ENCODE measurements around the gene EFCAB5. TPM values are rescaled to one million over a fixed set of nuclear protein-coding genes. Genes with fewer than 3 reads are reported as not detected.
"Not testable (repeated sequence)": the region's sequence is repeated elsewhere in the genome, so short reads cannot be mapped to it uniquely, and the experiment has no call there.

The EFCAB5 gene
- total RNA-seq, 1 donor from 2014 or later: 2.6 TPM

DNA sequence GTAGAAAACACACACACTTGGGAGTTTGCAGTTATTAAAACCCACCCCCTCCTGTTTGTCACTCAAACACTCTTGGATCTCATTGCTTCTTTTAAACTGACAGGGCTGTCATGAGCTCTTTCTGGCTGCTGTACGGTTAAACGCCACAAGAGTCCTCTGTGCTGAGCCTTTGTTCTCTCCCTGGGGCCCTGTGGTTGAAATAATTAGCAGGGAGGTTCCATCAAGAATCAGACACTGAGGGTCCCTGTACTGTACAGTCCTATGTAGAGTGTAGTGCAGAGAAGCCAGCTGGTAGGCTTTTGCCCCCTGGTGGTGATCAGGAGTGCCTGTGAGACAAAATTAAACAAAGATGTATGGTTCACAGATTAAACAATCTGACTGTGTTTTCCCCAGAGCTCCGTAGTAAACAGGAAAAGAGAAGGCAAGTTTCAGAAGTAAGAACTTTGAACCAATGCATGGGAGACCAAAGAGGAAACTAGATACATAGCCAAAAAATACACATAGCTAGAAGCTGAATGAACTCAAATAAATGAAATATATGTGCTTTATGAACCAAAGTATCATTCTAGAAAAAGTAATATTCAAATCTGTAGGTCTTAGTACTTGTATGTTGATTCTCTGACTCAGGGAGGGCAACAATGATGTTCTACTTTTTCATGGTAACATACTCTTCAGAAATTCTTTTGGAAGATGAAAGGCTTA lies 10.1 kb upstream of the EFCAB5 start:
- H3K27ac ChIP-seq (ENCODE audit: low read depth, low read length): no peak overlapping the region
- no peaks in the 10 kb centered on the region for H3K27me3 ChIP-seq (ENCODE audit: control insufficient read depth in 3 of 3, insufficient read depth in 3 of 3, low read length in 3 of 3)
- H3K4me3 ChIP-seq (ENCODE audit: low read length in 3 of 3): peak overlapping the region; percentile 97 to 100 (median 100)
- no peaks in the 10 kb centered on the region for H3K36me3 ChIP-seq (ENCODE audit: control insufficient read depth in 3 of 3, insufficient read depth in 3 of 3, low read length in 3 of 3)
- H3K9ac ChIP-seq (ENCODE audit: low read depth in 1 of 3, low read length in 3 of 3): peak overlapping the region in 2 of 3 donors; percentile 52 to 91
- H3K9me3 ChIP-seq (ENCODE audit: control insufficient read depth in 3 of 3, low read length in 3 of 3): no peaks in the 10 kb centered on the region
- H3K4me1 ChIP-seq (ENCODE audit: control insufficient read depth in 3 of 3, insufficient read depth in 3 of 3, low read length in 3 of 3): peaks cover 14 to 35% (median 31%) of the 10 kb centered on the region in 3 donors

DNA sequence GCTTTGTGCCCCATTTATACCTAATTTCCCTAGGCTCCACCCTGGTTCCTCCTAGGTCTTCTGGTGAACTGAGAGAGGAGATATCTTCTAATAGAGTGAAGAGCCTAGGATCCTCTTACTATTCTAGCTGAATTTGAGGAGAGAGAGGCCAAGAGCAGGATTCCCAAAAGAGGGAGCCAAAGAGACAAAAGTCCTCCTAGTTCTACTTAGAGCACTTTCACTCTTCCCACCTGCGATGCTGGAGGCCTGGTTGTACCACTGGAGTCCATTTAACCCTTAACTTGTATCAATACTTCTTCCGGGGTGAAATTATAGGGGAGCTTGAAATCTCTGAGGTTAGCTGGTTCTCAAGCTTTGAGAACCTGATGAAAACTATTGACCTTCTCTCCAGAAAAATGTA lies 8.1 kb upstream of the EFCAB5 start:
- Histone ChIP-seq H3K4me1 (ENCODE audit: control insufficient read depth in 3 of 3, insufficient read depth in 3 of 3, low read length in 3 of 3) (peaks cover 10 to 21% (median 19%) of the 10 kb centered on the region in 3 donors), H3K9ac (ENCODE audit: low read depth in 1 of 3, low read length in 3 of 3) (no peak overlapping the region), H3K4me3 (ENCODE audit: low read length in 3 of 3) (no peak overlapping the region), H3K36me3 (ENCODE audit: control insufficient read depth in 3 of 3, insufficient read depth in 3 of 3, low read length in 3 of 3) (no peaks in the 10 kb centered on the region), H3K9me3 (ENCODE audit: control insufficient read depth in 3 of 3, low read length in 3 of 3) (no peaks in the 10 kb centered on the region), H3K27ac (ENCODE audit: low read depth, low read length) (no peak overlapping the region), H3K27me3 (ENCODE audit: control insufficient read depth in 3 of 3, insufficient read depth in 3 of 3, low read length in 3 of 3) (no peaks in the 10 kb centered on the region)

DNA sequence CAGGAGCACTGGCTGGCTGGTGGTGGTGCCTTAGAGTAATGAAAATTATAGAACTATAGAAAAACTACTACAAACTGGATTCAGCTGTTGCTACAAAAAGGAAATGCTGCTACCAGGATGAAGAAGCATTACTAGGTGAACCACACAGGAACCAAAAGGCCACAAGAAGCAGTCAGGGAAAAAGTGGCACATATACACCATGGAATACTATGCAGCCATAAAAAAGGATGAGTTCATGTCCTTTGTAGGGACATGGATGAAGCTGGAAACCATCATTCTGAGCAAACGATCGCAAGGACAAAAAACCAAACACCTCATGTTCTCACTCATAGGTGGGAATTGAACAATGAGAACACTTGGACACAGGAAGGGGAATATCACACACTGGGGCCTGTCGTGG lies 5.5 kb upstream of the EFCAB5 start:
- not testable (repeated sequence) for H3K36me3 ChIP-seq (ENCODE audit: control insufficient read depth in 3 of 3, insufficient read depth in 3 of 3, low read length in 3 of 3); H3K9me3 ChIP-seq (ENCODE audit: control insufficient read depth in 3 of 3, low read length in 3 of 3); H3K9ac ChIP-seq (ENCODE audit: low read depth in 1 of 3, low read length in 3 of 3); H3K27ac ChIP-seq (ENCODE audit: low read depth, low read length); H3K4me3 ChIP-seq (ENCODE audit: low read length in 3 of 3); H3K4me1 ChIP-seq (ENCODE audit: control insufficient read depth in 3 of 3, insufficient read depth in 3 of 3, low read length in 3 of 3); H3K27me3 ChIP-seq (ENCODE audit: control insufficient read depth in 3 of 3, insufficient read depth in 3 of 3, low read length in 3 of 3)

DNA sequence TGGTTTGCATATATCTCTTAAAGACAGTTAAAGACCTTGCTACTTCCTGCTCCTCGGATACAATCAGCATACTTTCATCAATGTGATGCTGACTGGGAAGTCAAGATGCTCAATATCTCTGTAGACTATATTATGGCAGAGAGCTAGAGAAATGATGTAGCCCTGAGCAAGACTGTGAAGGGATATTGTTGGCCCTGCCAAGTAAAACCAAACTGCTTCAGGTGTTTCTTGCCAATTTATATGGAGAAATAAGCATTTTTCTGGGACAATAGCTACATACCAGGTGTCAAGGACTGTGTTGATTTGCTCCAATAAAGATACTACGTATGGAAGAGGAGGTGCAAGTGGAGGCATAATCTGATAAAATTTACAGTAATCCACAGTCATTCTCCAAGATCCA lies 4.7 kb upstream of the EFCAB5 start:
- Histone ChIP-seq H3K36me3 (ENCODE audit: control insufficient read depth in 3 of 3, insufficient read depth in 3 of 3, low read length in 3 of 3) (no peaks in the 10 kb centered on the region), H3K27me3 (ENCODE audit: control insufficient read depth in 3 of 3, insufficient read depth in 3 of 3, low read length in 3 of 3) (no peaks in the 10 kb centered on the region), H3K4me3 (ENCODE audit: low read length in 3 of 3) (no peak overlapping the region), H3K4me1 (ENCODE audit: control insufficient read depth in 3 of 3, insufficient read depth in 3 of 3, low read length in 3 of 3) (peaks cover 0 to under 1% (median 0%) of the 10 kb centered on the region in 3 donors), H3K27ac (ENCODE audit: low read depth, low read length) (no peak overlapping the region), H3K9me3 (ENCODE audit: control insufficient read depth in 3 of 3, low read length in 3 of 3) (no peaks in the 10 kb centered on the region), H3K9ac (ENCODE audit: low read depth in 1 of 3, low read length in 3 of 3) (no peak overlapping the region)

DNA sequence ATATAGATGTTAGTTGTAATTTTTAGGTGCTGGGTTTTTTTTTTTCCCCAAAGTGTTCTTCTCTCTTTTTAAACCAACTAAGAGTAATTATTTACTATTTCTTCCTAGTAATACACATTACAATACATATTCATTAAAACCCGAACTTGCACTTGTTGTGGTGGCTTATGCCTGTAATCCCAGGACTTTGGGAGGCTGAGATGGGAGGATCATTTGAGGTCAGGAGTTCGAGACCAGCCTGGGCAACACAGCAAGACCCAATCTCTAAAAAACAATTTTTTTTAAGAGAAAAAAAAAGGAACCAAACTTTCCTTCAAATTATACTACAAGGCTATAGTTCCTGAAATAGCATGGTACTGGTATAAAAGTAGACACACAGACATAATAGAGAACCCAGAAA lies 3.8 kb downstream of the EFCAB5 start:
- H3K36me3 ChIP-seq (ENCODE audit: control insufficient read depth in 3 of 3, insufficient read depth in 3 of 3, low read length in 3 of 3): no peaks in the 10 kb centered on the region
- no peak overlapping the region for H3K4me3 ChIP-seq (ENCODE audit: low read length in 3 of 3)
- no peaks in the 10 kb centered on the region for H3K27me3 ChIP-seq (ENCODE audit: control insufficient read depth in 3 of 3, insufficient read depth in 3 of 3, low read length in 3 of 3)
- H3K9ac ChIP-seq (ENCODE audit: low read depth in 1 of 3, low read length in 3 of 3): no peak overlapping the region
- H3K27ac ChIP-seq (ENCODE audit: low read depth, low read length): no peak overlapping the region
- H3K9me3 ChIP-seq (ENCODE audit: control insufficient read depth in 3 of 3, low read length in 3 of 3): no peaks in the 10 kb centered on the region
- no peaks in the 10 kb centered on the region for H3K4me1 ChIP-seq (ENCODE audit: control insufficient read depth in 3 of 3, insufficient read depth in 3 of 3, low read length in 3 of 3)

DNA sequence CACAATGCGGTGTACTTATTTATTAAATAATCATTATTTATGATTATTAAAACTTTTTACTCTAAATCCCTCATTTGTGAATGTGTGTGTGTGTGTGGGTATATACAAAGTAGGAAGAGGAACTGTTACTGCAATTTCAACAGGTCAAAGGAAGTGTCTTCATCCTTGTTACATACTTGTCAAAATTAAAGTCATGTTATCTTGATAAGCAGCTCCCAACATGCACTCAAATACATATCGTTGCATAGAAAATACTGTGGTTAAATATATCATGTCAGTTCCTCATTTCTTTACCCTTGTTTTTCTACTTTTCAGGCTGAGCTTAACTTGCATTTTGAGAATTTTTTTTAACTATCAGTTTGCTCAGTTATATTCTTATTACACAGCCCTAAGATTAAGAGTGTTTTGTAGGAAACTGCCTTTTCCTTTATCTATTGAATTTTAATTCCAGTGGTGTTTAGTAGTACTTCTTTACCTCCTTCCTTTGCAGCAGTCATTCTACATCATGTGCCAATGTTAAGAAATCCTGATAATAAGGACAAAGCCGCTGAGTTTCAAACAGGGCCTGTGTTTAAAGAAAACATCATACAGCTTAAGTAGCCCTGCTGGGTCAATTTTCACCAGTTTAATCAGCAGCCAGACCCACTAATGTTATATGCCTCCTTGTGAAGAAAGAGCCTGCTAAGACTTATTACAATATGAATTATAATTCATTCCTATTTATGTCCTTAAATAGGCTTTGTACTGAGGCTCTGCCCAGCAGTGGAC lies 7.2 kb downstream of the EFCAB5 start:
- H3K27ac ChIP-seq (ENCODE audit: low read depth, low read length): no peak overlapping the region
- H3K4me1 ChIP-seq (ENCODE audit: control insufficient read depth in 3 of 3, insufficient read depth in 3 of 3, low read length in 3 of 3): no peaks in the 10 kb centered on the region
- H3K9ac ChIP-seq (ENCODE audit: low read depth in 1 of 3, low read length in 3 of 3): no peak overlapping the region
- no peaks in the 10 kb centered on the region for H3K9me3 ChIP-seq (ENCODE audit: control insufficient read depth in 3 of 3, low read length in 3 of 3)
- H3K36me3 ChIP-seq (ENCODE audit: control insufficient read depth in 3 of 3, insufficient read depth in 3 of 3, low read length in 3 of 3): no peaks in the 10 kb centered on the region
- no peaks in the 10 kb centered on the region for H3K27me3 ChIP-seq (ENCODE audit: control insufficient read depth in 3 of 3, insufficient read depth in 3 of 3, low read length in 3 of 3)
- no peak overlapping the region for H3K4me3 ChIP-seq (ENCODE audit: low read length in 3 of 3)

DNA sequence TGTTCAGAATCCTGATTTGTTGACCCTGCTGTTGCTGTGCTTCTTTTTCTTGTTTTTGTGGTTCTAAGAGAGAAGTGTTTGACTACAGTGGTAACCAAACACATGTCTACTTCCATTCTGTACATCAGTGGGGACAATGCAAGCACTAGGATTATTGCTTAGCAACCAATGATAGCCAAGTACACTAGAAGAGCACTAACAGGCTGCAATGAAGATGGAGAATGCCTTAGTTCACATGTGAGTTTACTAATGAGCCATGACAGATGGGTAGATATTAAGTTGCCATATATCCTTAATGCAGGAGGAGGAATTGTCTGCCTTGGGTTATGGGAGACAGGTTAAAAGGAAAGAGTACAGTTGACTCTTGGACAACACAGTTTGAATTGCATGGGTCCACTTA lies 8.3 kb downstream of the EFCAB5 start:
- Histone ChIP-seq H3K27me3 (ENCODE audit: control insufficient read depth in 3 of 3, insufficient read depth in 3 of 3, low read length in 3 of 3) (no peaks in the 10 kb centered on the region), H3K36me3 (ENCODE audit: control insufficient read depth in 3 of 3, insufficient read depth in 3 of 3, low read length in 3 of 3) (no peaks in the 10 kb centered on the region), H3K9ac (ENCODE audit: low read depth in 1 of 3, low read length in 3 of 3) (no peak overlapping the region), H3K4me1 (ENCODE audit: control insufficient read depth in 3 of 3, insufficient read depth in 3 of 3, low read length in 3 of 3) (no peaks in the 10 kb centered on the region), H3K4me3 (ENCODE audit: low read length in 3 of 3) (no peak overlapping the region), H3K27ac (ENCODE audit: low read depth, low read length) (no peak overlapping the region), H3K9me3 (ENCODE audit: control insufficient read depth in 3 of 3, low read length in 3 of 3) (no peaks in the 10 kb centered on the region)

DNA sequence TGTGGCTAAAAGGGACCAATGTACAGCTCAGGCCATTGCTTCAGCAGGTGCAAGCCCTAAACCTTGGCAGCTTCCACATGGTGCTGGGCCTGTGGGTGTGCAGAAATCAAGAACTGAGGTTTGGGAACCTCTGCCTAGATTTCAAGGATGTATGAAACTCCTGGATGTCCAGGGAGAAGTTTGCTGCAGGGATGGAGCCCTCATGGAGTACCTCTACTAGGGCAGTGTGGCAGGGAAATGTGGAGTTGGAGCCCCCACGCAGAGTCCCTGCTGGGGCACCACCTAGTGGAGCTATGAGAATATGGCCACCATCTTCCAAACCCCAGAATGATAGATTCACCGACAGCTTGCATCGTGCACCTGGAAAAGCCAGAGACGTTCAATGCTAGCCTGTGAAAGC lies 13.0 kb downstream of the EFCAB5 start:
- Histone ChIP-seq H3K36me3 (ENCODE audit: control insufficient read depth in 3 of 3, insufficient read depth in 3 of 3, low read length in 3 of 3) (no peaks in the 10 kb centered on the region), H3K9me3 (ENCODE audit: control insufficient read depth in 3 of 3, low read length in 3 of 3) (no peaks in the 10 kb centered on the region), H3K4me3 (ENCODE audit: low read length in 3 of 3) (no peak overlapping the region), H3K27me3 (ENCODE audit: control insufficient read depth in 3 of 3, insufficient read depth in 3 of 3, low read length in 3 of 3) (no peaks in the 10 kb centered on the region), H3K9ac (ENCODE audit: low read depth in 1 of 3, low read length in 3 of 3) (no peak overlapping the region), H3K27ac (ENCODE audit: low read depth, low read length) (no peak overlapping the region), H3K4me1 (ENCODE audit: control insufficient read depth in 3 of 3, insufficient read depth in 3 of 3, low read length in 3 of 3) (no peaks in the 10 kb centered on the region)

DNA sequence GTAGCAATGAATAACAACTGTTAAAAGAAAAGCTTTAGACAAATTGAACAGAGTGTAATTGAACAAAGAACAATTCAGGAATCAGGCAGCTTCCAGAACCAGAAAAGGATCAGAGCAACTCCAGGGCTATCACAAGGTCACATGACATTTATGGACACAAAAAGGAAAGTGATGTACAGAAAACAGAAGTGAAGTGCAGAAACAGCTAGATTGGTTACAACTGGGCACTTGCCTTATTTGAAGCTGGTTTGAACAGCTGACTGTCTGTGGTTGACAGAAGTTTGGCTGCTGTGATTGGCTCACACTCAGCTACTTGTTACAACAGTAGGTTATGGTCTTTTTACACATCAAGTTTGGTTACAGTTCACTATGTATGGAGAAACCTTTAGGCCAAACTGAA lies 14.8 kb downstream of the EFCAB5 start:
- H3K4me1 ChIP-seq (ENCODE audit: control insufficient read depth in 3 of 3, insufficient read depth in 3 of 3, low read length in 3 of 3): no peaks in the 10 kb centered on the region
- no peak overlapping the region for H3K9ac ChIP-seq (ENCODE audit: low read depth in 1 of 3, low read length in 3 of 3)
- H3K27ac ChIP-seq (ENCODE audit: low read depth, low read length): no peak overlapping the region
- H3K9me3 ChIP-seq (ENCODE audit: control insufficient read depth in 3 of 3, low read length in 3 of 3): no peaks in the 10 kb centered on the region
- no peak overlapping the region for H3K4me3 ChIP-seq (ENCODE audit: low read length in 3 of 3)
- no peaks in the 10 kb centered on the region for H3K27me3 ChIP-seq (ENCODE audit: control insufficient read depth in 3 of 3, insufficient read depth in 3 of 3, low read length in 3 of 3)
- no peaks in the 10 kb centered on the region for H3K36me3 ChIP-seq (ENCODE audit: control insufficient read depth in 3 of 3, insufficient read depth in 3 of 3, low read length in 3 of 3)

DNA sequence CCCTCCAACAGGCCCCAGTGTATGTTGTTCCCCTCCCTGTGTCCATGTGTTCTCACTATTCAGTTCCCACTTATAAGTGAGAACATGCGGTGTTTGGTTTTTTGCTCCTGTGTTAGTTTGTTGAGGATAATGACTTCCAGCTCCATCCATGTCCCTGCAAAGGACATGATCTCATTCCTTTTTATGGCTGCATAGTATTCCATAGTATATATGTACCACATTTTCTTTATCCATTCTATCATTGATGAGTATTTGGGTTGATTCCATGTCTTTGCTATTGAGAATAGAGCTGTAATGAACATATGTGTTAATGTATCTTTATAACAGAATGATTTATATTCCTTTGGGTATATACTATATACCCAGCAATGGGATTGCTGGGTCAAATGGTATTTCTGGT lies 16.1 kb downstream of the EFCAB5 start:
- not testable (repeated sequence) for H3K4me3 ChIP-seq (ENCODE audit: low read length in 3 of 3); H3K4me1 ChIP-seq (ENCODE audit: control insufficient read depth in 3 of 3, insufficient read depth in 3 of 3, low read length in 3 of 3); H3K36me3 ChIP-seq (ENCODE audit: control insufficient read depth in 3 of 3, insufficient read depth in 3 of 3, low read length in 3 of 3)

More for the DNA sequence above, 16.1 kb downstream of the EFCAB5 start:
- not testable (repeated sequence) for H3K9ac ChIP-seq (ENCODE audit: low read depth in 1 of 3, low read length in 3 of 3); H3K27ac ChIP-seq (ENCODE audit: low read depth, low read length); H3K27me3 ChIP-seq (ENCODE audit: control insufficient read depth in 3 of 3, insufficient read depth in 3 of 3, low read length in 3 of 3); H3K9me3 ChIP-seq (ENCODE audit: control insufficient read depth in 3 of 3, low read length in 3 of 3)
